ENCODE results near the gene ANGPTL4. TPM values are rescaled to one million over a fixed set of nuclear protein-coding genes. Genes with fewer than 3 reads are reported as not detected.

The ANGPTL4 gene
- total and polyA plus RNA-seq, 2 of the 13 experiments (the other 11 are each of a cell fraction or from before 2014, with no cell fraction given): 0.80 to 21.7 TPM

DNA sequence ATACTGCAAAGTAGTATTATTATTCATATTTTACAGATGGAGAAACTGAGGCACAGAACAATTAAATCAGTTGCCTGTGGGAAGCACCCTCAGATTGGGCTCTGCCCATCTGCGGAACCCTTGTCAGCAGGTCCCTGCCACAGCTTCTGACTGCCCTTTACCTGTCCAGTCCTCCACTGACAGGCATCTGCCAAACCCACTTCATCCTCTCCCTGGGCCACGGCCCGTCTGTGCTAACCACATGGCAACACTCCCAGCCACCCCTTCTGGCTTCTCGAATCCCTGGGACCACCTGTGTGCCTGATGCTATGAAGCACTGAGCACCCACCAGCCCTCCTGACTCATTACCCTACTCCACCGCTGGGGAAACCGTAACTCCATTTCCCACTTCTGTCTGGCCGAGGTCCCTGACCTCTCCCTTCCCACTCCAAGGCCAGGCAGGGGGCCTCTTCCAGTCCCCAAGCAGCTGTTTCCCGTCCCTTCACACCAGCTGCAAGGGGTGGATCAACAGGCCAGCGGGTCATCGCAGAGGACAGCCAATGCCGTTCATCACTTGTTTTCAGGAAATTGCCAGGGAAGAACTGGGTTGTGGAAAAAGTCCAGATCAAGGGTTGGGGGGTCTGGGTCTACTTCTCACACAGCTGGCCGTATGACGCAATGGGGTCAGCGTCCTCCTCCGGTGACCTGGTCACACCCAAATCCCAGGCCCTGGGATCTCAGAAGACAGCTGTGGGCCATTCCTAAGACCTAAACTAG, 23.4 kb upstream of the ANGPTL4 start (continued):
- TF ChIP-seq, protein P1, sequence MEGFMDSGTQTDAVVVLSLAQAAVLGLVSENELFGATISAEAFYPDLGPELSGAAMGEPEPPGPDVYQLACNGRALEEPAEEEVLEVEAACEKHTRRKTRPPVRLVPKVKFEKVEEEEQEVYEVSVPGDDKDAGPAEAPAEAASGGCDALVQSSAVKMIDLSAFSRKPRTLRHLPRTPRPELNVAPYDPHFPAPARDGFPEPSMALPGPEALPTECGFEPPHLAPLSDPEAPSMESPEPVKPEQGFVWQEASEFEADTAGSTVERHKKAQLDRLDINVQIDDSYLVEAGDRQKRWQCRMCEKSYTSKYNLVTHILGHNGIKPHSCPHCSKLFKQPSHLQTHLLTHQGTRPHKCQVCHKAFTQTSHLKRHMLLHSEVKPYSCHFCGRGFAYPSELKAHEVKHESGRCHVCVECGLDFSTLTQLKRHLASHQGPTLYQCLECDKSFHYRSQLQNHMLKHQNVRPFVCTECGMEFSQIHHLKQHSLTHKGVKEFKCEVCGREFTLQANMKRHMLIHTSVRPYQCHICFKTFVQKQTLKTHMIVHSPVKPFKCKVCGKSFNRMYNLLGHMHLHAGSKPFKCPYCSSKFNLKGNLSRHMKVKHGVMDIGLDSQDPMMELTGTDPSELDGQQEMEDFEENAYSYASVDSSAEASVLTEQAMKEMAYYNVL (CRISPR knock-in tag; IDR thresholded peaks at IDR 0.05; ENCODE audit: borderline replicate concordance): no peak
- TF ChIP-seq NRL (CRISPR knock-in tag; IDR thresholded peaks at IDR 0.05; ENCODE audit: borderline replicate concordance) (peak; percentile 56; the same call in 1 of the 2 replicates), ZNF546 (CRISPR knock-in tag; conservative IDR thresholded peaks at IDR 0.05) (no peak), SRSF4 (IDR thresholded peaks at IDR 0.05; ENCODE audit: low read depth, low read length, poor library complexity, severe bottlenecking) (no peak), ATF1 (CRISPR knock-in tag; IDR thresholded peaks at IDR 0.05) (no peak), ZC3H4 (CRISPR knock-in tag; IDR thresholded peaks at IDR 0.05; ENCODE audit: borderline replicate concordance) (no peak), TMF1 (CRISPR knock-in tag; IDR thresholded peaks at IDR 0.05; ENCODE audit: low read depth) (no peak), ZNF382 (CRISPR knock-in tag; IDR thresholded peaks at IDR 0.05; ENCODE audit: borderline replicate concordance) (no peak), ZNF782 (CRISPR knock-in tag; IDR thresholded peaks at IDR 0.05; ENCODE audit: borderline replicate concordance) (no peak), BCL6 (CRISPR knock-in tag; IDR thresholded peaks at IDR 0.05) (peak; percentile 60; the same call in 1 of the 2 replicates)
- TF ChIP-seq, protein P2, sequence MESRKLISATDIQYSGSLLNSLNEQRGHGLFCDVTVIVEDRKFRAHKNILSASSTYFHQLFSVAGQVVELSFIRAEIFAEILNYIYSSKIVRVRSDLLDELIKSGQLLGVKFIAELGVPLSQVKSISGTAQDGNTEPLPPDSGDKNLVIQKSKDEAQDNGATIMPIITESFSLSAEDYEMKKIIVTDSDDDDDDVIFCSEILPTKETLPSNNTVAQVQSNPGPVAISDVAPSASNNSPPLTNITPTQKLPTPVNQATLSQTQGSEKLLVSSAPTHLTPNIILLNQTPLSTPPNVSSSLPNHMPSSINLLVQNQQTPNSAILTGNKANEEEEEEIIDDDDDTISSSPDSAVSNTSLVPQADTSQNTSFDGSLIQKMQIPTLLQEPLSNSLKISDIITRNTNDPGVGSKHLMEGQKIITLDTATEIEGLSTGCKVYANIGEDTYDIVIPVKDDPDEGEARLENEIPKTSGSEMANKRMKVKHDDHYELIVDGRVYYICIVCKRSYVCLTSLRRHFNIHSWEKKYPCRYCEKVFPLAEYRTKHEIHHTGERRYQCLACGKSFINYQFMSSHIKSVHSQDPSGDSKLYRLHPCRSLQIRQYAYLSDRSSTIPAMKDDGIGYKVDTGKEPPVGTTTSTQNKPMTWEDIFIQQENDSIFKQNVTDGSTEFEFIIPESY (CRISPR knock-in tag; IDR thresholded peaks at IDR 0.05): no peak
- TF ChIP-seq, protein P3, sequence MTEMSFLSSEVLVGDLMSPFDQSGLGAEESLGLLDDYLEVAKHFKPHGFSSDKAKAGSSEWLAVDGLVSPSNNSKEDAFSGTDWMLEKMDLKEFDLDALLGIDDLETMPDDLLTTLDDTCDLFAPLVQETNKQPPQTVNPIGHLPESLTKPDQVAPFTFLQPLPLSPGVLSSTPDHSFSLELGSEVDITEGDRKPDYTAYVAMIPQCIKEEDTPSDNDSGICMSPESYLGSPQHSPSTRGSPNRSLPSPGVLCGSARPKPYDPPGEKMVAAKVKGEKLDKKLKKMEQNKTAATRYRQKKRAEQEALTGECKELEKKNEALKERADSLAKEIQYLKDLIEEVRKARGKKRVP (CRISPR knock-in tag; IDR thresholded peaks at IDR 0.05): peak in 1 of 2 experiments; percentile 66; a peak in 2 of 4 replicates
- TF ChIP-seq, protein P4, sequence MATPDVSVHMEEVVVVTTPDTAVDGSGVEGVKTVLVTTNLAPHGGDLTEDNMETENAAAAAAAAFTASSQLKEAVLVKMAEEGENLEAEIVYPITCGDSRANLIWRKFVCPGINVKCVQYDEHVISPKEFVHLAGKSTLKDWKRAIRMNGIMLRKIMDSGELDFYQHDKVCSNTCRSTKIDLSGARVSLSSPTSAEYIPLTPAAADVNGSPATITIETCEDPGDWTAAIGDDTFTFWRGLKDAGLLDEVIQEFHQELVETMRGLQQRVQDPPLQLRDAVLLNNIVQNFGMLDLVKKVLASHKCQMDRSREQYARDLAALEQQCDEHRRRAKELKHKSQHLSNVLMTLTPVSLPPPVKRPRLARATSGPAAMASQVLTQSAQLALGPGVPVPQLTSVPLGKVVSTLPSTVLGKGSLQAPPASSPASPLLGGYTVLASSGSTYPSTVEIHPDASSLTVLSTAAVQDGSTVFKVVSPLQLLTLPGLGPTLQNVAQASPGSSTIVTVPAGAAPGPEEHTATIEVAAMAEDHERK (CRISPR knock-in tag; IDR thresholded peaks at IDR 0.05; ENCODE audit: low read depth): no peak
- TF ChIP-seq, protein P5, sequence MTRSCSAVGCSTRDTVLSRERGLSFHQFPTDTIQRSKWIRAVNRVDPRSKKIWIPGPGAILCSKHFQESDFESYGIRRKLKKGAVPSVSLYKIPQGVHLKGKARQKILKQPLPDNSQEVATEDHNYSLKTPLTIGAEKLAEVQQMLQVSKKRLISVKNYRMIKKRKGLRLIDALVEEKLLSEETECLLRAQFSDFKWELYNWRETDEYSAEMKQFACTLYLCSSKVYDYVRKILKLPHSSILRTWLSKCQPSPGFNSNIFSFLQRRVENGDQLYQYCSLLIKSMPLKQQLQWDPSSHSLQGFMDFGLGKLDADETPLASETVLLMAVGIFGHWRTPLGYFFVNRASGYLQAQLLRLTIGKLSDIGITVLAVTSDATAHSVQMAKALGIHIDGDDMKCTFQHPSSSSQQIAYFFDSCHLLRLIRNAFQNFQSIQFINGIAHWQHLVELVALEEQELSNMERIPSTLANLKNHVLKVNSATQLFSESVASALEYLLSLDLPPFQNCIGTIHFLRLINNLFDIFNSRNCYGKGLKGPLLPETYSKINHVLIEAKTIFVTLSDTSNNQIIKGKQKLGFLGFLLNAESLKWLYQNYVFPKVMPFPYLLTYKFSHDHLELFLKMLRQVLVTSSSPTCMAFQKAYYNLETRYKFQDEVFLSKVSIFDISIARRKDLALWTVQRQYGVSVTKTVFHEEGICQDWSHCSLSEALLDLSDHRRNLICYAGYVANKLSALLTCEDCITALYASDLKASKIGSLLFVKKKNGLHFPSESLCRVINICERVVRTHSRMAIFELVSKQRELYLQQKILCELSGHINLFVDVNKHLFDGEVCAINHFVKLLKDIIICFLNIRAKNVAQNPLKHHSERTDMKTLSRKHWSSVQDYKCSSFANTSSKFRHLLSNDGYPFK (CRISPR knock-in tag; IDR thresholded peaks at IDR 0.05; ENCODE audit: borderline replicate concordance): no peak
- TF ChIP-seq, protein P6, sequence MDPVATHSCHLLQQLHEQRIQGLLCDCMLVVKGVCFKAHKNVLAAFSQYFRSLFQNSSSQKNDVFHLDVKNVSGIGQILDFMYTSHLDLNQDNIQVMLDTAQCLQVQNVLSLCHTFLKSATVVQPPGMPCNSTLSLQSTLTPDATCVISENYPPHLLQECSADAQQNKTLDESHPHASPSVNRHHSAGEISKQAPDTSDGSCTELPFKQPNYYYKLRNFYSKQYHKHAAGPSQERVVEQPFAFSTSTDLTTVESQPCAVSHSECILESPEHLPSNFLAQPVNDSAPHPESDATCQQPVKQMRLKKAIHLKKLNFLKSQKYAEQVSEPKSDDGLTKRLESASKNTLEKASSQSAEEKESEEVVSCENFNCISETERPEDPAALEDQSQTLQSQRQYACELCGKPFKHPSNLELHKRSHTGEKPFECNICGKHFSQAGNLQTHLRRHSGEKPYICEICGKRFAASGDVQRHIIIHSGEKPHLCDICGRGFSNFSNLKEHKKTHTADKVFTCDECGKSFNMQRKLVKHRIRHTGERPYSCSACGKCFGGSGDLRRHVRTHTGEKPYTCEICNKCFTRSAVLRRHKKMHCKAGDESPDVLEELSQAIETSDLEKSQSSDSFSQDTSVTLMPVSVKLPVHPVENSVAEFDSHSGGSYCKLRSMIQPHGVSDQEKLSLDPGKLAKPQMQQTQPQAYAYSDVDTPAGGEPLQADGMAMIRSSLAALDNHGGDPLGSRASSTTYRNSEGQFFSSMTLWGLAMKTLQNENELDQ (CRISPR knock-in tag; IDR thresholded peaks at IDR 0.05; ENCODE audit: borderline replicate concordance): no peak
